ENCODE results near the gene ARMC8.
A peak's percentile ranks its signal among the peaks of the same experiment; 100 is the strongest.

The ARMC8 gene

DNA sequence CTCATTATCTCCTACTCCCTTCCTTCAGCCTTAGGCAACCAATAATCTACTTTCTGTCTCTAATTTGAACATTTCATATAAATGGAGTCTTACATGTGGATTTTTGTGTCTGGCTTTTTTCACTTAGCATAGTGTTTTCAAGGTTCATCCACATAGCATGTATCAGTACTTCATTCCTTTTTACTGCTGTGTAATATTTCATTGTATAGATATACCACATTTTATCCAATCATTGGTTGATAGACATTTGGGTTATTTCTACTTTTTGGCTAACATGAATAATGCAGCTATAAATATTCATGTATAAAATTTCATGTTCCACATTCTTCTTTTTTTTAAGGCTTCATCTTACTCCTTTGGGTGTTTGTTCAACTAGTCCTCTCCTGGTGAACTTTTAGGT, 32.6 kb upstream of the ARMC8 start:
- TF ChIP-seq, protein P1, sequence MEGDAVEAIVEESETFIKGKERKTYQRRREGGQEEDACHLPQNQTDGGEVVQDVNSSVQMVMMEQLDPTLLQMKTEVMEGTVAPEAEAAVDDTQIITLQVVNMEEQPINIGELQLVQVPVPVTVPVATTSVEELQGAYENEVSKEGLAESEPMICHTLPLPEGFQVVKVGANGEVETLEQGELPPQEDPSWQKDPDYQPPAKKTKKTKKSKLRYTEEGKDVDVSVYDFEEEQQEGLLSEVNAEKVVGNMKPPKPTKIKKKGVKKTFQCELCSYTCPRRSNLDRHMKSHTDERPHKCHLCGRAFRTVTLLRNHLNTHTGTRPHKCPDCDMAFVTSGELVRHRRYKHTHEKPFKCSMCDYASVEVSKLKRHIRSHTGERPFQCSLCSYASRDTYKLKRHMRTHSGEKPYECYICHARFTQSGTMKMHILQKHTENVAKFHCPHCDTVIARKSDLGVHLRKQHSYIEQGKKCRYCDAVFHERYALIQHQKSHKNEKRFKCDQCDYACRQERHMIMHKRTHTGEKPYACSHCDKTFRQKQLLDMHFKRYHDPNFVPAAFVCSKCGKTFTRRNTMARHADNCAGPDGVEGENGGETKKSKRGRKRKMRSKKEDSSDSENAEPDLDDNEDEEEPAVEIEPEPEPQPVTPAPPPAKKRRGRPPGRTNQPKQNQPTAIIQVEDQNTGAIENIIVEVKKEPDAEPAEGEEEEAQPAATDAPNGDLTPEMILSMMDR (IDR thresholded peaks at IDR 0.05; ENCODE audit: extremely low read depth, insufficient read depth, missing control alignments): no peak
- DNase-seq (ENCODE audit: low spot score): no peak
- in situ Hi-C loops (cut with MboI; ENCODE audit: low pct_unique_long_range_greater_than_20kb, low sequenced_read_pairs, unreplicated experiment): no loop called here

DNA sequence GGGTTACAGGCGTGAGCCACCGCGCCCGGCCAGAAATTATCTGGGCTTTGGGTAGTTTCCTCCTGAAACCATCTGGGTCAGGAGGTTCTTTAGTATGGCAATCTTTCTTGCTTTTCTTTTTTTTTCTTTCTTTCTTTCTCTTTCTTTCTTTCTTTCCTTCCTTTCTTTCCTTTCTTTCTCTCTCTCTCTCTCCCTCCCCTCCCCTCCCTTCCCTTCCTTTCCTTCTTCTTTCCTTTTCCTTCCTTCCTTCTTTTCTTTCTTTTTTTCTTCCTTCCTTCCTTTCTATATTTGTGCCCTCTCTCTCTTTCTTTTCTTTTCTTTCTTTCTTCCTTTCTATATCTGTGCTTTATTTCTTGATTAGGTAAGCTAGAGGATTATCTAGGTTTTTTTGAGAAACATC, 29.4 kb upstream of the ARMC8 start:
- DNase-seq (ENCODE audit: low spot score): no peak
- in situ Hi-C loops (cut with MboI; ENCODE audit: low pct_unique_long_range_greater_than_20kb, low sequenced_read_pairs, unreplicated experiment): no loop called here
- TF ChIP-seq, protein P1 (IDR thresholded peaks at IDR 0.05; ENCODE audit: extremely low read depth, insufficient read depth, missing control alignments): no peak

DNA sequence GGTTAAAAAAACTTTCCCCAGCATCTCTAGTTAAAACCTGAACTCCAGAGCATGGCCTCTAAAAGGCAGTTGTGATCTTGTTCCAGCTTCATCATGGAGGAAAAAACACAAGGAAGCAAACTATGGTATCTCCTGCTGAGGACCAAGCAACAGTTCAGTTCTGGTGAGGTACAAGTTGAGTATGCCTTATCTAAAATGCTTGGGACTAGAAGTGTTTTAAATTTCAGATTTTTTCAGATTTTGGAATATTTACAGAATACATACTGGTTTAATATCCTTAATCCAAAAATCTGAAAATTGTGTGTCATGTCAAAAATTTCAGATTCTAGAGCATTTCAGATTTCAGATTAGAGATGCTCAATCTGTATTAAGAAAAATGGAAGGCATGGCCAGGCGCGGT, 22.0 kb upstream of the ARMC8 start:
- TF ChIP-seq, protein P1 (IDR thresholded peaks at IDR 0.05; ENCODE audit: extremely low read depth, insufficient read depth, missing control alignments): no peak
- in situ Hi-C loops (cut with MboI; ENCODE audit: low pct_unique_long_range_greater_than_20kb, low sequenced_read_pairs, unreplicated experiment): no loop called here
- DNase-seq (ENCODE audit: low spot score): no peak

DNA sequence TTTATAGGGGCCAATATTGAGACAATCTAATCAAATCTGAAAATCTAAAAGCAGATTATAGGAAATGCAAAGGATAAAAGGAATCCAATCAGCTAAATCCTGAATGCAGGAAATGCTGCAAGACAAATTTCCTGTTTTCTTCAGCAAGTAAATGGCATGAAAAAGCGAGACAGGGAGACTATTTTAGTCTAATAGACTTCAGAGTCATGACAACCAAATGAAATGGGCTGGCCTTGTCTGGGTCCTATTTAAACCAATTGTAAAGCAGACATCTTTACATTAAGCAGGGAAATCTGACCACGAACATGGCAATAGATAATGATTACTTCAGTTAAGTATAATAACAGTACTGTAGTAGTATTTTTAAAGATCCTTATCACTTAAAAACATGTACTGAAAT, 14.5 kb upstream of the ARMC8 start:
- DNase-seq (ENCODE audit: low spot score): no peak
- in situ Hi-C loops (cut with MboI; ENCODE audit: low pct_unique_long_range_greater_than_20kb, low sequenced_read_pairs, unreplicated experiment): no loop called here
- TF ChIP-seq, protein P1 (IDR thresholded peaks at IDR 0.05; ENCODE audit: extremely low read depth, insufficient read depth, missing control alignments): no peak

DNA sequence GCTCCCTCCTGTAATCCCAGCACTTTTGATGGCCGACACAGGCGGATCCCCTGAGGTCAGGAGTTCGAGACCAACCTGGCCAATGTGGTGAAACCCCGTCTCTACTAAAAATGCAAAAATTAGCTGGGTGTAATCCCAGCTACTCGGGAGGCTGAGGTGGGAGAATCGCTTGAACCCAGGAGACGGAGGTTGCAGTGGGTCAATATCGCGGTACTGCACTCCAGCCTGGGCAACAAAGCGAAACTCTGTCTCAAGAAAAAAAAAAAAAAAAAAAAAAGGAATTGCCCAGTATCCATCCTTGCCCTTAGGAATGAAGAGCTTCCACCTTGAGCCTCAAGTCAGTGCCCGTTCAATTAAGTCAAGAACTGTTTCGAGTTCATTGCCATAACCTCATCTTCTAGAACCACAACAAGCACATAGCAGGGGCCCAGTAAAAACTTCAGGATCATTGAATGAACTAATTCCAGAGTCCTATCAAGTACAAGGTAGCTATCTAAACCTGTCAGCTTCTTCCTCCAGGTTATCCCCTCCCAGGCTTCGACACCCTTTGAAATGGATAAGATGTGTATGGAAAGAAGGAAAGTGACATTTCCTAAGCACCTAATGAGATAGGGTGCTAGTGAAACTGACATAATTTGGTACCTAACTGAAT, 13.2 kb upstream of the ARMC8 start:
- in situ Hi-C loops (cut with MboI; ENCODE audit: low pct_unique_long_range_greater_than_20kb, low sequenced_read_pairs, unreplicated experiment): no loop called here
- TF ChIP-seq, protein P1 (IDR thresholded peaks at IDR 0.05; ENCODE audit: extremely low read depth, insufficient read depth, missing control alignments): no peak
- DNase-seq (ENCODE audit: low spot score): no peak

DNA sequence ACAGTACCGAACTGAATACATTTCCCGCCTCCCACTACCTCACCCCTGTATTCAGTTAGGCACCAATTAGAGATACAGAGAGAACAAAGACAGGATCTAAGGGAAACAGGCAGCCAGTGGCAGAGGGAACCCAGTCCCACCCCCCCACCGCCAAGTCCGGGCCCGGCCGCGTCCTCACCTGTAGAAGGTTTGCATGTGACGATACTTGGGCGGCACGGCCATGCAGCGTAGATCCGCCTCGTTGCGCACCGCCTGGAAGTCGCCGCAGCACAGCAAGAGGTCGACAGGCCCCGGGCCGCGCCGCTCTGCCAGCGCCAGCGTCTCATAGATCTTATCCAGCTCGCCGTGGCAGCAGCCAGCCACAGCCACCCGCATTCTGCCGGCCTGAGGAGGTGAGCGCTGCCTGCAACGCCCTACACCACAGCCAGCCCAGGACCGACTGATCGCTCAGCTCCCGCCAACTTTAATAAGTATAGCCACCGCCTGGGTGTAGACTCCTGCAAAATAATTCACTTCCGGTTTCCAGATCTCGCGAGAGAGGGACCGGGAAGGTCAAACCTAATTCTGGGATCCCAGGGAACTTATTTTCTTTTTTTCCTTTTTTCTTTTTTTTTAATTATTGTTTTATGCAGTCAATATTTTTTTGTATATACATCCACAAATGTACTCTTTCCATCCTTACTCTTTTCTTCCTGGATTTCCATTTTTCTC, 12.5 kb upstream of the ARMC8 start, which contains the start of gene DBR1:
Gene DBR1, minus strand, starts transcription at position 501 of the 711 bp plus-strand sequence. Its CDS starts 126 bp downstream, at position 375.
- DNase-seq (ENCODE audit: low spot score): peak; percentile 75
- in situ Hi-C loops (cut with MboI; ENCODE audit: low pct_unique_long_range_greater_than_20kb, low sequenced_read_pairs, unreplicated experiment): no loop called here
- TF ChIP-seq, protein P1 (IDR thresholded peaks at IDR 0.05; ENCODE audit: extremely low read depth, insufficient read depth, missing control alignments): no peak
